Left forelimb (tissue), 1 donor: Measurements from ENCODE around the gene MS4A14.
"Not testable (repeated sequence)": the region's sequence is repeated elsewhere in the genome, so short reads cannot be mapped to it uniquely, and the experiment has no call there.

Experiments used
- DNase-seq: peaks from one replicate; pipeline ENCODE4 v3.0.0-alpha.2; 2018; ENCODE audit warnings: low spot score

Gene MS4A14

DNA sequence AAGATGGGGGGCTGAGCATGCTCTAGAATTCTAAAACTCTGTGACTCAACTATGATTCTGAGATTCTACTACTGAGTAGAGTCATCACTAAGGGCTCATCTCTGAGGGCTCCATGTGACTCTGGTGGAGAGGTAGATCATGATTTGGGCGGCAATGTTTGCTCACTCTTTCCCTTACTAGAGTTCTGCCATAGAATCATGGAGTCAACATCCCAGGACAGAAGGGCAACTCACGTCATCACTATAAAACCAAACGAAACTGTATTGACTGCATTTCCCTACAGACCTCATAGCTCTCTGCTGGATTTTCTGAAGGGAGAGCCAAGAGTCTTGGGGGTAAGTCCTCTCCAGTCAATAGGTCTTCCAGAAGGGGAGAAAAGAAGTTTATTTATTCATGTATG lies at the start of gene MS4A14:
MS4A14 (plus strand) TSS at position 78 of the 400 bp plus-strand sequence; CDS start at position 198, 120 bp downstream.
- DNase-seq, result no peak

GRCh38 chr11:60347084-60347797 lies 49.0 kb upstream of the MS4A14 start:
- DNase-seq, result no peak

DNA sequence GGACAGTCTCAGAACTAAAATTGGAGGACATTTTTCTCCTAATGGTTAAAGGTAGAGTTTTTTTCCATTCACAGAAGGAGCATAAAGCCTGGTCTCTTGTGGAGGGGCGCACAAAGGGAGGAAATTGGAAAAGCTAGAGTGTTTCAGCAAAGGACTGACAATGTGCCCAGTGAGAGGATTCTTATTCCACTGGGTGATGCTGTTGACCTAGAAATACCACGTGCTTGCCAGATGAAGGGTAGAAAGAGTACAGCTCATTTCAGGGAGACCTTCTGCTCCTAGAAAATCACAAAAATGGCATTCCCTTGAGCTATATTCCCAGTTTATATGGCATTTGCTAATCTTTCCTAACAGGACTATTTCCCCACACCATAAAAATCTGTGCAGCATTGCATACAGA lies 48.1 kb upstream of the MS4A14 start:
- DNase-seq, result no peak

- DNase-seq, result no peak
These were observed 46.3 kb upstream of the MS4A14 start for GRCh38 chr11:60349990-60350389.

- DNase-seq, result no peak
These were observed 38.5 kb upstream of the MS4A14 start for GRCh38 chr11:60357771-60358170.

GRCh38 chr11:60360621-60361020 lies 35.6 kb upstream of the MS4A14 start:
- no peak for DNase-seq

DNA sequence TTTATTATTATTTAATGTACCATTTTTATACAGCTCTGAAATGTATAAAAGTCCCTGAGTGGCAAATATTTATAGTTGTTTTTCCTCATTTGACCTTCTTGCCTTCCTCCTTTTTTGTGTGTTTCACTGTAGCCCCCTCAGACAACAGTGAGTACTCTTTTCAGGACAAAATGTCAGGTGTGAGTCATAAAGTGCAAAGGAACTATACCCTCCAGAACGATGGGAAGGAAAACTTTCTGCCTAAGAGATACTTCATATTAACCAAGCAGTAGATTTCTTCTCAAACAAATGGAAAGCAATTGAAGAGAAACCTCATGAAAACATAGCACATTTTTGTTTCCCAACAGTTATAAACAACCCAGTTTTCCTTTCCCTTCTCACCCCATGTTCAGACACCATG lies 34.0 kb upstream of the MS4A14 start:
- no peak for DNase-seq

GRCh38 chr11:60363542-60364470 lies 32.5 kb upstream of the MS4A14 start:
- DNase-seq, result no peak

DNA sequence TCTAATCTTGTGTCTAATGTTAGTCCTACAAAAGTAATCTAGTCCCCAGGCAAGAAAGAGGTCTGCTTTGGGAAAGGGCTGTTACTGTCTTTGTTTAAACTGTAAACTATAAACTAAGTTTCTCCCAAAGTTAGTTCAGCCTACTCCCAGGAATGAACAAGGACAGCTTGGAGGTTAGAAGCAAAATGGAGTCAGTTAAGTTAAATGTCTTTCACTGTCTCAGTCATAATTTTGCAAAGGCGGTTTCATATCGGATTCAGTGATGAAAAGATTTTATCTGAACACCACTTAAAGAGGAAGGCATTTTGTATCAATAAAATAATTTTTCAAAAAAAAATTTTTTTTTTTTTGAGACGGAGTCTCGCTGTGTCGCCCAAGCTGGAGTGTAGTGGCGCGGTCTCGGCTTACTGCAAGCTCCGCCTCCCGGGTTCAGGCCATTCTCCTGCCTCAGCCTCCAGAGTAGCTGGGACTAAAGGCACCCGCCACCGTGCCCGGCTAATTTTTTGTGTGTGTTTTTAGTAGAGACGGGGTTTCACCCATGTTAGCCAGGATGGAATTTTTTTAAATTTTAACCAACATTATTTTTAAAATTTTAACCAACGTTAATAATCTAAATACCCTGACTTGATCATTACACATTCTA lies 29.9 kb upstream of the MS4A14 start:
- not testable (repeated sequence) for DNase-seq

- DNase-seq, result no peak
These were observed 29.2 kb upstream of the MS4A14 start for GRCh38 chr11:60367009-60367408.

- no peak for DNase-seq
These were observed 28.4 kb upstream of the MS4A14 start for GRCh38 chr11:60367896-60368295.

DNA sequence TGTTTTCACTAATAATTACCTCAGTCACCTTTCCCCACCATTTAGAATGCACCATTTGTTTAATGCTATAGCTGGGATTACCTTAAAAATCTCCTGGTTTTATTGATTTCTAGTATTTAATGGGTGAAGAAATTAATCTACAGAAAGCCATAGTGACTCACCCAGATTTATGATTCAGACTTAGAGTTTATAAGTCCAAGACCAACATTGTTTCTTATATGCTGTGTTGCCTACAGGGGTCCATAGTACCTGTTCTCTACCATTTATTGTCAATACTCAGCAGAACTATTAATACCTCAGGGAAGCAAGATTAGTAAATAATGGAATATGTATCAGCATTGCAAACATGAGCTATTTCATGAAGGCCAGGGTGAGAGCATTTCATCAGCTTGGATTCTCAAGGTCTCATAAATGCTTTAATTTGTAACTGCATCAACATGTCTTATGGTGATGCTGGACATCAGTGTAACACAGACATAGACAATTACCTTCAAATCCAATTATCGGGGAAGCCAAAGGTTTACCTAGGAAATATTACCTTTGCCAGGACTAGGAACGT lies 25.9 kb upstream of the MS4A14 start:
- DNase-seq, result no peak

DNA sequence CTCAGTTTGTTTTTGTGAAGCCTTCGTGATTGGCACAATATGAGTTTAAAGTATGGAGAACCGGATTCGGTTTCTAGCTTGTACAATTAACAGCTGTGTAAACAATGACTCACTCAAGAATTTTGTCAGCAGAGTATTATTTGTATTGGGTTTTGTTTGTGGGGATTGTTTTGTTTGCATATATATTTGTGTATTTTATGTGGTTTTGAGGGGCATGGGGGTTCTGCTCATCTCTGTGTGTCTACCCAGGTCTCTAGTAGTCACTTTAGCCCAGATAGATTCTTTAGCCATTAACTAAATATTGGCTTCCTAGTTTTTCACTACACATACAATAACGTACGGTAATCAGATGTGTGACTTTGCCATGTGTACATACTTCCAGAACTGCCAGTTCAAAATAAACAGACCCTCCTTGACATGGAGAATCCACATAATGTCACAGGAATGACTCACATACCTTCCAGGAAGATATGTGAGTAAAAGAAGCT lies 25.4 kb upstream of the MS4A14 start:
- no peak for DNase-seq

GRCh38 chr11:60371386-60371785 lies 24.9 kb upstream of the MS4A14 start:
- DNase-seq, result no peak

GRCh38 chr11:60371854-60372253 lies 24.4 kb upstream of the MS4A14 start:
- DNase-seq, result no peak

- DNase-seq, result no peak
These were observed 23.5 kb upstream of the MS4A14 start for GRCh38 chr11:60372767-60373166.

- DNase-seq, result no peak
These were observed 20.9 kb upstream of the MS4A14 start for GRCh38 chr11:60375316-60375715.

DNA sequence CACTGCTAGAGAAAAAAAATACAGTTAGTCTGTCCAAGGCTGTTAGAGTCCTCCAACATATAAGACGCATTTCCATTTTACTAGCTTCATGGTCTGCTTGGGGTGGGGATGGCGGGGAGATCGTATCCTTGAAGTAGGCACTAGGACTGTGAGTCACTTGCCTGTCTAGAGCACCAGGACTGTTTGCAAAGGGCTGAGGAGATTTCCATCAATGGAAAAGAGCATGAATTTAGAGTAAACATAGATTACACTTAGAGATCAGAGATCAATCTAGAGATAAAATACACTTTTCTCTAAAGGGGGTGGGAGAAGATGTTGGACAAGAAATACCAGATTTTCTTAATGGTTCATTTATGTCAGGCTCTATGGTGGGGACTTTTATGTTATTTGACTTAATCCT lies 19.7 kb upstream of the MS4A14 start:
- no peak for DNase-seq

DNA sequence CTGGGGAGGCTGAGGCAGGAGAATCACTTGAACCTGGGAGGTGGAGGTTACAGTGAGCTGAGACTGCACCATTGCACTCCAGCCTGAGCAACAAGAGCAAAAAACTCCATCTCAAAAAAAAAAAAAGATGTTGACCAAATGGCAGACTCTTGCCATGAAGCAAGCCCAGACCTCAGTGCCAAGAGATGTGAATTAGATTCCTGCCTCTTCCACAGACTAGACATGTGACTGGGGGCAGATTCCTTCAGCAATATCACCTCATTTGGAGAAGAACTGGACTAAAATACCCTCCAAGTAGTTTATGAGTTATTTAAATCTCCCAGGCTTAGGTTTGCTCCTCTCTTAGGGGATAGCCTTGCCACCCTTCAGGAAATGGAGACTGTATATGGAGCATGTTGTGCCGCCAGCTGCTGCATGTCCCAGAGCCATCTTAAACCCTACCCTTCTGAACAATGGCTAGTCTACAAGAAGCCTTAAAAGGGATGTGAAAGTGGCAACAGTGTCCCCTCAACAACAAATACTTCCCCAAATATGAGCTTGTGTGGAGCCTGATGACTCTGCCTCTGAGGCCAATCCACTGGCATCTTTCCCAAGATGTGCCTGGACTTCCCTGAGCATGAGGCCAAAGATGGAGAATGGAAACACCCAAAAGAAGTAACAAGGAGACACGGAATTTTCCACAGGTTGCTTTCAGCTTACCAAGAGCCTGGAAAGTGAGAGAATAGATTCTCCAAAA lies 18.7 kb upstream of the MS4A14 start:
- DNase-seq, result no peak

DNA sequence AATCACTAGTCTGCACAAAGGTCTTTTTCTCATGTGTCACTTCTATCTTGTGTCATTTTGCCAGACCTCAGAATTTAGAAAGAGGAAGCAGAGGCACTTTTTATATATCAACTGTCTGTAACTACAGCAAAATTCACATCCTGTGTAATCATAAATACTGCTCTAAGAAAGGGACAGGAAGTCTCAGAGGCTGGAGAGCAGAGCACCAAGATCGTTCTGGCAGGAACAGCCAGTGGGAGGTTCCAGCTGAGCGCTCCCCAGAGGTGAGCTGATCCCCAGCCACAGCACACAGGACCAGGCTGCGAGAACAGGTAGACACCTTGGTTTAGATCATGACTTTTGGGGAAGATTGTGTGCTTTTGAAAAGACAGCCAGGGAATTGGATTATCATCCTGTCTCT lies 17.9 kb upstream of the MS4A14 start, which contains the start of gene MS4A7:
MS4A7 (plus strand) TSS at position 179 of the 400 bp plus-strand sequence. CDS start 4,610 bp downstream, outside the sequence.
- no peak for DNase-seq

DNA sequence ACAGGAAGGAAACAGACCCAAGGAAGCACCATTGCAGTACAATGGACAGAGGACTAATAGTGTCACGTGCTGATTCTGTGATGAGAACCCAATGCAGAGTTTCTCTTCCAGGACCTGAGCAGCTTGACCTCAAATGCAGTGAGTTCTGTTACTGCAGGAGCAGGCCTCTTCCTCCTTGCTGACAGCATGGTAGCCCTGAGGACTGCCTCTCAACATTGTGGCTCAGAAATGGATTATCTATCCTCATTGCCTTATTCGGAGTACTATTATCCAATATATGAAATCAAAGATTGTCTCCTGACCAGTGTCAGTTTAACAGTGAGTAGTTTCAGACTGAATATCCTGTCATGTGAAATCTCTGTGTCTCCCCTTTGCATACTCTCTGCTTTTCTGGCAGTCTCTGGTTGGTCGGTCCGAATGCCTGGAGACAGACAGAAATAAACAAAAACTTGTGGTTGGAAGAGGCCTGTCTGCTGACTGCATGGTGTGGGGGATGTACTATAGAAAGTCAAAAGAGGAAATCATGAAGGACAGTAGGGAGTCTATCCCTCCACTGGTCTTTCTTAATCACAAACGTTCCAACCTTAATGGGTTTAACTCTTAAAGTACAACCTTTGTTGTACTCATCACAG lies 6.9 kb upstream of the MS4A14 start:
- DNase-seq, result no peak
